Cardiac fibroblast (primary cell): ENCODE data around the gene PALM.

ENCODE experiments used
- DNase-seq, 2 donors: peaks; one replicate each; pipeline versions ENCODE4 v3.0.0 to v3.0.0-alpha.2; 2010; ENCODE audit warnings: low read depth in 2 of 2
- H3K4me3 ChIP-seq, 2 donors: replicated peaks in 1 of 2; 1 replicate in 1 of 2; 2 replicates in 1 of 2; pipeline ENCODE4 v1.5.1; 2011; ENCODE audit warnings: low read depth in 2 of 2, low read length in 2 of 2, mild to moderate bottlenecking in 2 of 2, moderate library complexity in 1 of 2
- TF ChIP-seq, protein P1 (sequence below): IDR thresholded peaks from one replicate; pipeline ENCODE4 v1.5.1; 2011; ENCODE audit warnings: low read depth, mild to moderate bottlenecking, low read length, inconsistent platforms

The PALM gene

DNA sequence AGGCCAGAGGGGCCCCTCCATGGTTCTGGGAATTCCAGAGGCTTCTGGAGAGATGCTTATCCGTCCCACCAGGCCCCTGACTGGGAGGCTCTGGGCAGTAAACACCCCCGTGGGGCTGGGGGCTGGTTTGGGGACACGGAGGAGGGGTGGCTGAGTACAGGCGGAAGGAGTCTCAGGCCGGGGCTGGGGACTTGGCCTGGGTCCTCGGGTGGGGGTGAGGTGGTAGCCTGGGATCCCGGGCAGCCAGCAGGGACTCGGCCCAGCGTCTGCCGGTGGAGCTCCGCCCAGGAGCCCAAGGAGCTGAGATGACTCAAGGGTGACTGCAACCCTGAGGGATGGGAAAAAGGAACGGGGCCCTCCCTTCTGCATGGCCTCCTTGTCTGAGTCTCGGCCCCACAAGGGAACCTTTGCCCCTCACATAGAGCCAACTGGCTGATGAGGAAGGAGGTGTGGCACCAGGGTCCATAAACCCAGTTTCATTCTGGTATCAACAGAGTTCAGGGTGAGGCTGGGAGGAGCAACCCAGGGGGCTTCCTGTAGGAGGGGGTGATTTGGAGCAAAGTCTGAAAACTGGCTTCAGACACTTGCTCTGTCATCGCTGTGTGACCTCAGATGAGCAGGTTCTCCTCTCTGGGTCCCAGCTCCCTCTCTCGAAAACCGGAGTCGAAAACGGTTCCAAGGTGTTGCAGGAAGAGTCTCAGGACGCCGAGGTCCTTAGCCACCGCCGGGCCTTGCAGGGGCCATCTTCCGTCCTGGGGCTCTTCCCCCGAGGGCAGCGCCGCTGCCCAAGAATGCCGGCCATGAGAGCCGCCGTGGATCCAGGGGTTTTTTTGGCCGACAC, 43.0 kb downstream of the PALM start:
- no peak overlapping the region for H3K4me3 ChIP-seq
- TF ChIP-seq, protein P1, sequence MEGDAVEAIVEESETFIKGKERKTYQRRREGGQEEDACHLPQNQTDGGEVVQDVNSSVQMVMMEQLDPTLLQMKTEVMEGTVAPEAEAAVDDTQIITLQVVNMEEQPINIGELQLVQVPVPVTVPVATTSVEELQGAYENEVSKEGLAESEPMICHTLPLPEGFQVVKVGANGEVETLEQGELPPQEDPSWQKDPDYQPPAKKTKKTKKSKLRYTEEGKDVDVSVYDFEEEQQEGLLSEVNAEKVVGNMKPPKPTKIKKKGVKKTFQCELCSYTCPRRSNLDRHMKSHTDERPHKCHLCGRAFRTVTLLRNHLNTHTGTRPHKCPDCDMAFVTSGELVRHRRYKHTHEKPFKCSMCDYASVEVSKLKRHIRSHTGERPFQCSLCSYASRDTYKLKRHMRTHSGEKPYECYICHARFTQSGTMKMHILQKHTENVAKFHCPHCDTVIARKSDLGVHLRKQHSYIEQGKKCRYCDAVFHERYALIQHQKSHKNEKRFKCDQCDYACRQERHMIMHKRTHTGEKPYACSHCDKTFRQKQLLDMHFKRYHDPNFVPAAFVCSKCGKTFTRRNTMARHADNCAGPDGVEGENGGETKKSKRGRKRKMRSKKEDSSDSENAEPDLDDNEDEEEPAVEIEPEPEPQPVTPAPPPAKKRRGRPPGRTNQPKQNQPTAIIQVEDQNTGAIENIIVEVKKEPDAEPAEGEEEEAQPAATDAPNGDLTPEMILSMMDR: no peak
- peak; percentile 80 to 92 for DNase-seq

DNA sequence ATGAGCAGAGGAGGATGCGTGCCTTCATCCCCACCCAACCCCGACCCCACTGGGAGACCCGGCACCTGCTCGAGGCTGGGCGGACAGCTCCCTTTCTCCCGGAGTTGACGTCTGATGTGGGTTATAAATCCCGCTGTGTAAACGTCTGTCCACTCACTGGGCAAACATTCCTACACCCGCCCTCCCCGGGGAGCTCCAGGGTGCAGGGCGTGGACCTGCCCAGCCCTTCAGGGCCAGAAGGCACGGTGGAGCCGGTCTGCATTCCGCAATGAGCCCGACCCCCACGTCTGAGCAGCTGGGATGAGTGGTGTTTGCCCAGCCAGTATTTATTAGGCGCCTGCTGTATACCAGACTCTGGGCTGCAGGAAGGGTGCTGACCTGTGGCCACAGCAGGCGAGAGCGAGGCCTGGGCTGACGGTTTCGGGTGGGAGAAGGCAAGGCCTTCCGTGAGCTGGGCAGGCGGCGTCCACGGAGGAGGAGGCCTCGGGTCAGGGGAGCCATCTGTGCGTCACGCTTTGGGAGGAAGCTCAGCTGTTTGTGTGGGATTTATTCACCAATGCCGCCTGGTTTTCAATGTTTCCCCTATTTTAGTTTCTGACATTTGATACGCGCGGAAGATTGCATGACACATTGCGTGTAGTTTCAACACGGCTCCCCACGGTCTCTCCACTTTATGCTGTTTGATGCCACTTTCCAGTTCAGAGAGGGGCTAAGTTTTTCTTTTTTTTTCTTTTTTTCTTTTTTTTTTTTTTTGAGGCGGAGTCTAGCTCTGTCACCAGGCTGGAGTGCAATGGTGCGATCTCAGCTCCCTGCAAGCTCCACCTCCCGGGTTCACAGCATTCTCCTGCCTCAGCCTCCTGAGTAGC, 44.1 kb downstream of the PALM start:
- no peak overlapping the region for H3K4me3 ChIP-seq
- TF ChIP-seq, protein P1: no peak
- peak; percentile 85 to 92 for DNase-seq

DNA sequence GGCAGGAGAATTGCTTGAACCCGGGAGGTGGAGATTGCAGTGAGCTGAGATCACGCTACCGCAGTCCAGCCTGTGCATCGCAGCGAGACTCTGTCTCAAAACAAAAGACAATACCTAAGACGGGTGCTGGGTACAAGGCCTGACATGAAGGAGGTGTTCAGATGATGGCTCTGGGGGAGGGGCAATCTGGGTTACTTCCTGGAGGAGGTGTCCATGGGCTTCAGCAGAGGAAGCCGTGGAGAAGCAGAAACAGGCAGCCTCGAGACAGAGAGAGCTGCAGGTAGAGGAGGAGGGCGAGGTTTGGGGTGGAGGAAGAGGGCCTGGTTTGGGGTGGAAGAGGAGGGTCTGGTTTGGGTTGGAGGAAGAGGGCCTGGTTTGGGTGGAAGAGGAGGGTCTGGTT, 45.8 kb downstream of the PALM start:
- no peak overlapping the region for H3K4me3 ChIP-seq
- DNase-seq: no peak
- TF ChIP-seq, protein P1: no peak

DNA sequence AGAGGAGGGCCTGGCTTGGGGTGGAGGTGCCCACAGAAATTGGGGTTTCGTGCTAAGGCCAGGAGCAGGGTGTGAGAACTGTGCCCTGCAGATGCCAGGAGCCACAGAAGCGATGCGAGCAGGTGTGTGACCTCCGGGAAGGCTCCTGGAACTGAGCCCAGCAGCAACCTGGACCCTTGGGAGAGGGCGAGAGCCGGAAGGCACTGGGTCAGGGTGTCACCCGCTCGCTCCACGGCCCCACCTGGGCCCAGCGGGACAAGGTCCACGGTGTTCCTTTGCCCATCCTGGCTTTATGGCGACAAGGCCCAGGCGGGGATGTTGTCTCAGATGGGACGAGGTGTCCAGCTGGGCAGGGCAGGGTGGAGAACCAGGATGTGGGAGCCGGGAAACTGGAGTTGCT, 46.3 kb downstream of the PALM start:
- TF ChIP-seq, protein P1: no peak
- DNase-seq: no peak
- H3K4me3 ChIP-seq: no peak overlapping the region

DNA sequence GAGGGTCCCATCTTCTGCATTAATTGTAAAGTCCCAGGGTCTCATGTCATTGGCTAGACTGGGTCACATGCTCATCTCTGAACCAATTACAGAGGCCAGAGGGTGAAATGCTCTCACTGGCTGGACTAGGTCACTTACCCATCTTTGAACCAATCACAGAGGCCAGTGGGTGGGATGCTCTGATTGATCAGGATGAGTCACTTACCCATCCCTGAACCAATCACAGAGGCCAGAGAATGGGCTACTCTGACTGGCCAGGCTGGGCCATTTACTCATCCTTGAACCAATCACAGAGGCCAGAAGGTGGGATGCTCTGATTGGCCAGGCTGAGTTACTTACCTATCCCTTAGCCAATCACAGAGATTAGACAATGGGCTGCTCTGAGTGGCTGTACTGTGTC, 47.5 kb downstream of the PALM start:
- TF ChIP-seq, protein P1: no peak
- H3K4me3 ChIP-seq: no peak overlapping the region
- DNase-seq: peak; percentile 37 to 73

DNA sequence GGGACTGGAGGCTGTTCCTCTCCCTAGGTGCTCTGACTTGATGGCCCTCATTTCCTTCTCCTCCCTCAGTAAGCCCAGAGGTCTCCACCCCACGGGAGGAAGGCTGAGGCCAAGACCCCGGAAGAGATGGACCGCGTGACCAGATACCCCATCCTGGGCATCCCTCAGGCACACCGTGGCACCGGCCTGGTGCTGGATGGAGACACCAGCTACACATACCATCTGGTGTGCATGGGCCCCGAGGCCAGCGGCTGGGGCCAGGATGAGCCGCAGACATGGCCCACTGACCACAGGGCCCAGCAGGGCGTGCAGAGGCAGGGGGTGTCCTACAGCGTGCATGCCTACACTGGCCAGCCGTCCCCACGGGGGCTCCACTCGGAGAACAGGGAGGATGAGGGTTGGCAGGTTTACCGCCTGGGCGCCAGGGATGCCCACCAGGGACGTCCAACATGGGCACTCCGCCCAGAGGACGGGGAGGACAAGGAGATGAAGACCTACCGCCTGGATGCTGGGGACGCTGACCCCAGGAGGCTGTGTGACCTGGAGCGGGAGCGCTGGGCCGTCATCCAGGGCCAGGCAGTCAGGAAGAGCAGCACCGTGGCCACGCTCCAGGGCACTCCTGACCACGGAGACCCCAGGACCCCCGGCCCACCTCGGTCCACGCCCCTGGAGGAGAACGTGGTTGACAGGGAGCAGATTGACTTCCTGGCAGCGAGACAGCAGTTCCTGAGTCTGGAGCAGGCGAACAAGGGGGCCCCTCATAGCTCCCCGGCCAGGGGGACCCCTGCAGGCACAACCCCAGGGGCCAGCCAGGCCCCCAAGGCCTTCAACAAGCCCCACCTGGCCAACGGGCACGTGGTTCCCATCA, 48.3 kb downstream of the PALM start:
- TF ChIP-seq, protein P1: no peak
- H3K4me3 ChIP-seq: no peak overlapping the region
- DNase-seq: no peak
